Activated T-cell treated with anti-CD3 and anti-CD28 coated beads, Interleukin-2, amount 50 U/mL, for 4 hours (primary cell): ENCODE measurements around the gene KRTAP20-4. TPM values are rescaled to one million over a fixed set of nuclear protein-coding genes. Genes with fewer than 3 reads are reported as not detected.

Experiments
- ATAC-seq, 2 donors: fragments of 200-7000 bp; cut with Tn5 transposase; one replicate each; pipeline ENCODE4 v1.10.0; 2021
- DNase-seq: peaks from one replicate; pipeline ENCODE4 v3.0.0-alpha.2; 2020
- H3K27me3 Mint-ChIP-seq: one replicate; pipeline ENCODE4 v1.8.0; 2021; ENCODE audit warnings: low read depth, mixed read lengths
- H3K36me3 Mint-ChIP-seq: one replicate; pipeline ENCODE4 v1.8.0; 2022; ENCODE audit warnings: mixed read lengths; ENCODE audit not compliant: insufficient read depth
- H3K4me1 Mint-ChIP-seq: one replicate; pipeline ENCODE4 v1.8.0; 2021; ENCODE audit warnings: low read depth, mixed read lengths
- H3K4me3 Mint-ChIP-seq: one replicate; pipeline ENCODE4 v1.8.0; 2021; ENCODE audit warnings: mild to moderate bottlenecking, moderate library complexity, mixed read lengths
- H3K9me3 Mint-ChIP-seq: one replicate; pipeline ENCODE4 v1.8.0; 2021; ENCODE audit warnings: mixed read lengths
- total RNA-seq, 3 donors: library from RNA; stranded (reverse); gene quantifications; one replicate each; pipeline ENCODE4 v1.2.1, GENCODE V29; 2021

Gene KRTAP20-4
- total RNA-seq, result not detected

DNA sequence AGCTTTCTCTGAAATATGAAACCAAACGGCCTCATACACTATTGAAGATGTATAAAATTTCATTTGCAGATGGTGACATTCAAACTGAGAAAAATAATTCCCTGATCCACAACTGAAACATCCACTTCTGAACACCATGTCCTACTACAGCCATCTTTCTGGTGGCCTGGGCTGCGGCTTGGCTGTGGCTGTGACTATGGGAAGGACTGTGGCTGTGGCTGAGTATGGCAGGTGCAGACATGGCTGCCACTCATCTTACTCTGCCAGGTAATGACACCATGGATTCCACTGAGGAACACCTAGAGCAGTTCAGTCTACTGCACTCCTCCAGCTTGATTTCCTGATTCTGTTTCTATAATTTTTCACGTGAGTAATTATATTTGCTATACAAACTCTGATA is at the start of gene KRTAP20-4:
Gene KRTAP20-4 (plus strand): TSS at position 106 of the 400 bp plus-strand sequence.
- Mint-ChIP-seq H3K4me1 (no peaks in the 10 kb centered on the region), H3K36me3 (no peaks in the 10 kb centered on the region), H3K9me3 (no peaks in the 10 kb centered on the region), H3K27me3 (no peaks in the 10 kb centered on the region), H3K4me3 (no peak within 1 kb of the TSS)
- DNase-seq, result no peak
- ATAC-seq, result no peak

GRCh38 chr21:30577766-30578165 is 42.7 kb upstream of the KRTAP20-4 start:
- Mint-ChIP-seq H3K27me3 (no peaks in the 10 kb centered on the region), H3K4me1 (no peaks in the 10 kb centered on the region), H3K9me3 (no peaks in the 10 kb centered on the region), H3K4me3 (no peak overlapping the region), H3K36me3 (no peaks in the 10 kb centered on the region)
- DNase-seq (no peak), ATAC-seq (peak; percentile 56 to 79)

DNA sequence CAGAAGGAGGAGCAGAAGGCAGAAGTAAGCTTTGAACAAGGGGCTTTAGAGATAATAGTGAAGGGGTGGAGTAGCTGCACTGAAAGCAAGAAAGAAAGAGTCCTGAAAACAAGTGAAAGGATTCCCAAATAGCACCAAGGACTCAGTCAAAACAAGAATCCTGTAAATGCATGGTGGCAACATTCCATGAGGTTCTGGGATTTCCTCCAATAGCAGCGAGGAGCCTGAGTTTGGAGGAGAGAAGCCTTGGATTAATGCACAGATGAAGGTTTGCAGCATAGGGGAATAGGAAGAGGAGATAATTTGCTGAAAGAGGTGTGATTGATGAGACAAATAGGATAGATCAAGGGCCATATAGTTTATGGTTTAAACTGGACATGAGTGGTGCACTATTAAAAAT is 41.1 kb upstream of the KRTAP20-4 start:
- H3K4me1 Mint-ChIP-seq, result no peaks in the 10 kb centered on the region
- no peaks in the 10 kb centered on the region for H3K9me3 Mint-ChIP-seq
- DNase-seq (no peak), ATAC-seq (no peak)
- H3K27me3 Mint-ChIP-seq, result no peaks in the 10 kb centered on the region
- H3K36me3 Mint-ChIP-seq, result no peaks in the 10 kb centered on the region
- no peak overlapping the region for H3K4me3 Mint-ChIP-seq

DNA sequence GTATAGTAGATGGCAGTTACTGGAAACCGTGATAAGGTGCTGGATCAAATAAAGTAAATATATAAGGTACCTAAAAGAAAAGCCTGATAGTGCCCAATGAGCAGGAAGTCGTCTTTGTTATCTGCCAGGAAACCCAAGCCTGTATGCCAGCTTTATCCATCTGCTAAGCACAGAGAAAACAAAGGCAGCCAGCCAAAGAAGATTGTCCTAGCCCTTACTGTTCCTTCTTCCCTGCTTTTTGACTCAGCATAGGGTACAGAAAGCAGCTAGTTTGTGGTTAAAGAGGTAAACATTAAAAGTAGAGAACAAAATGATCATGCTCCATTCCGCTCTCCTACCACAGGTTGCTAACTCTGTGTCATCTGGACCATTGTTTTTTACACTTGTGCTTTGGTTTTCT is 40.3 kb upstream of the KRTAP20-4 start:
- no peak for DNase-seq
- ATAC-seq, result no peak
- Mint-ChIP-seq H3K4me3 (no peak overlapping the region), H3K27me3 (no peaks in the 10 kb centered on the region), H3K9me3 (no peaks in the 10 kb centered on the region), H3K4me1 (no peaks in the 10 kb centered on the region), H3K36me3 (no peaks in the 10 kb centered on the region)

GRCh38 chr21:30582870-30583269 is 37.6 kb upstream of the KRTAP20-4 start:
- no peak for DNase-seq
- no peaks in the 10 kb centered on the region for H3K27me3 Mint-ChIP-seq
- no peaks in the 10 kb centered on the region for H3K9me3 Mint-ChIP-seq
- no peak overlapping the region for H3K4me3 Mint-ChIP-seq
- no peaks in the 10 kb centered on the region for H3K36me3 Mint-ChIP-seq
- H3K4me1 Mint-ChIP-seq, result no peaks in the 10 kb centered on the region
- no peak for ATAC-seq

DNA sequence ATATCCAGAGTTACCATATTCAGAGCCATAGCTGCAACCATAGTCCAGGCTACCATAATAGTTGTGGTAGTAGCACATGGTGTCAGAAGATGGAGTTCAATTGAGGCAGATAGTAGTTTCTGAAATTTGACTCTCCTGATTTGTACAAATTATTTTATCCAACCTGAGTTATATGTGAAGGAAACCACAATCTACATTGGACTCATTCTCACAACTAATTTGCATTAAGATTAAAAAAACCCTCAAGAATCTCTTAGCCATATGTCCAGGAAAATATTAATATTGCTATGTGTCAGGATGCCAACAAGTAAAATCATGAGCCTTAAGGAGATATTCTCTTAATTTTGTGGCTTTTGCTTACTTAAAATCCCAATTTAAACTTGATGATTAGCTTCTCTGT is 30.1 kb upstream of the KRTAP20-4 start, which contains the start of gene KRTAP22-2:
Gene KRTAP22-2 (minus strand): TSS at position 101 of the 400 bp plus-strand sequence.
- Mint-ChIP-seq H3K4me3 (no peak within 1 kb of the TSS), H3K4me1 (no peaks in the 10 kb centered on the region), H3K27me3 (no peaks in the 10 kb centered on the region), H3K9me3 (no peaks in the 10 kb centered on the region), H3K36me3 (no peaks in the 10 kb centered on the region)
- DNase-seq (no peak), ATAC-seq (no peak)

DNA sequence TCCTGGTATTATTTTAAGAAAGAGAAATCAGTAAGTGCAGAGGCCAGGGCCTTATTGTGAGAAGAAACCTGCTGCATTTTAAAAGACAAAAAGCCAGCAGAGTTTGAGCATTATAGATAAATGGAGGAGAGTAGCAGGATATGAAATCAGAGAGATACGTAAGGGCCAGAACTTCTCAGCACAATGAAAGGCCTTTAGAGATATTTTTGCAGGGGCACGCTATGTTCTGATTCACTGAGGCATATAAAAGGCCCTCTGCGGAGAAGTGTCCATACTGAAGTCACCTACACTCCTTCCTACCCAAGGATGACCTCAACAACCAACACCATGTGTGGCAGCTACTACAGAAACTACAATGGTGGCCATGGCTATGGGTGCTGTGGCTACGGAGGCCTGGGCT is 28.3 kb upstream of the KRTAP20-4 start, which contains the start of gene KRTAP6-3:
Gene KRTAP6-3 (plus strand): TSS at position 301 of the 400 bp plus-strand sequence. CDS start 6 bp downstream, at position 307.
- Mint-ChIP-seq H3K4me1 (no peaks in the 10 kb centered on the region), H3K27me3 (no peaks in the 10 kb centered on the region), H3K36me3 (no peaks in the 10 kb centered on the region), H3K4me3 (no peak within 1 kb of the TSS), H3K9me3 (no peaks in the 10 kb centered on the region)
- DNase-seq (no peak), ATAC-seq (no peak)

GRCh38 chr21:30598802-30599201 is 21.6 kb upstream of the KRTAP20-4 start, which contains the start of gene KRTAP6-2:
TSS of gene KRTAP6-2 (minus strand) at chr21:30598902. CDS start at chr21:30598874, 28 bp downstream.
- DNase-seq, result no peak
- H3K9me3 Mint-ChIP-seq, result peaks cover 11% of the 10 kb centered on the region
- no peak within 1 kb of the TSS for H3K4me3 Mint-ChIP-seq
- ATAC-seq, result no peak
- no peaks in the 10 kb centered on the region for H3K36me3 Mint-ChIP-seq
- no peaks in the 10 kb centered on the region for H3K27me3 Mint-ChIP-seq
- H3K4me1 Mint-ChIP-seq, result no peaks in the 10 kb centered on the region

GRCh38 chr21:30600787-30601186 is 19.6 kb upstream of the KRTAP20-4 start, which contains the start of gene KRTAP22-1:
TSS of gene KRTAP22-1 (plus strand) at chr21:30601087.
- Mint-ChIP-seq H3K4me3 (no peak within 1 kb of the TSS), H3K9me3 (peaks cover 11% of the 10 kb centered on the region), H3K27me3 (no peaks in the 10 kb centered on the region), H3K36me3 (no peaks in the 10 kb centered on the region), H3K4me1 (no peaks in the 10 kb centered on the region)
- ATAC-seq (no peak), DNase-seq (no peak)

DNA sequence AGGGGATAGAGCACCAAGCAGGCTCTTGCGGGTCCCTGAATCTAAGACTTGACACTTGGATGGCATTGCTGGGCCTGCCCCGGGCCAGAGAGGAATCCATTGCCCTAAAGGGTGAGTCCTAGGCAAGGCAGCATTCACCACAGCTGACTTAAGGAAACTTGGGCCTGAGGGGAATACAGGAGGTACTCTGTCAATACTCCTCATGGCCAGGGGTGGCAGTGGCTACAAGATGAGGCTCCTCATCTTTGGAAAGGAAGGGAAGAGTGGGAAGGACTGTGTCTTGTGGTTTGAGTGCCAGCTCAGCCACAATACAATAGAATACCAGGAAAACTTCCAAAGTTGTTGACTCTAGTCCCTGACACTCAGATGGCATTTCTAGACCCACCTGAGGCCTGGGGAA is 14.5 kb upstream of the KRTAP20-4 start:
- ATAC-seq (no peak), DNase-seq (no peak)
- Mint-ChIP-seq H3K36me3 (no peaks in the 10 kb centered on the region), H3K9me3 (peaks cover 11% of the 10 kb centered on the region), H3K4me1 (no peaks in the 10 kb centered on the region), H3K4me3 (no peak overlapping the region), H3K27me3 (no peaks in the 10 kb centered on the region)

DNA sequence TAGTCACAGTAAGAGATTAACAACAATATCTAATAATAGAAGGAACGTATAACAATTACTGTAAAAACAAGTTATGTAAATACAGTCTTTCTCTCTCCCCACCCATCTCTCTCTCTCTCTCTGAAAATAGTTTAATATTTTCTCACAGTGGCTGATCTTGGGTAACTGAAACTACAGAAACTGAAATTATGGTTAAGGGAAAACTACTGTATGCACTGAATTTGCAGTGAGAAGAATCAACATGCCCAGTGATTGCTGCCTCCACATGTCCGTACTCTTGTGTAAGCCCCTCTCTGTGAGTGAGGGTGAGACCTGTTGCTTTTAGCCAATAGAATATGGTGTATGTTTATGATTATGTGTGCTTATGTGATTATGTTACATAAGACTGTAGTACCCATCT is 8.3 kb upstream of the KRTAP20-4 start:
- ATAC-seq (no peak), DNase-seq (no peak)
- no peak overlapping the region for H3K4me3 Mint-ChIP-seq
- no peaks in the 10 kb centered on the region for H3K4me1 Mint-ChIP-seq
- H3K9me3 Mint-ChIP-seq, result peaks cover 3% of the 10 kb centered on the region
- H3K27me3 Mint-ChIP-seq, result no peaks in the 10 kb centered on the region
- H3K36me3 Mint-ChIP-seq, result no peaks in the 10 kb centered on the region

GRCh38 chr21:30613836-30614235 is 6.6 kb upstream of the KRTAP20-4 start, which contains the start of gene KRTAP6-1:
TSS of gene KRTAP6-1 (minus strand) at chr21:30613930. CDS start at chr21:30613904, 26 bp downstream.
- Mint-ChIP-seq H3K4me1 (no peaks in the 10 kb centered on the region), H3K4me3 (no peak within 1 kb of the TSS), H3K27me3 (no peaks in the 10 kb centered on the region), H3K36me3 (no peaks in the 10 kb centered on the region), H3K9me3 (peaks cover 3% of the 10 kb centered on the region)
- DNase-seq (no peak), ATAC-seq (no peak)

GRCh38 chr21:30615199-30615598 is 5.2 kb upstream of the KRTAP20-4 start:
- H3K4me3 Mint-ChIP-seq, result no peak overlapping the region
- H3K36me3 Mint-ChIP-seq, result no peaks in the 10 kb centered on the region
- H3K9me3 Mint-ChIP-seq, result peaks cover 3% of the 10 kb centered on the region
- ATAC-seq (no peak), DNase-seq (no peak)
- H3K4me1 Mint-ChIP-seq, result no peaks in the 10 kb centered on the region
- H3K27me3 Mint-ChIP-seq, result no peaks in the 10 kb centered on the region

GRCh38 chr21:30616125-30616524 is 4.3 kb upstream of the KRTAP20-4 start, which contains the start of gene KRTAP20-1:
TSS of gene KRTAP20-1 (plus strand) at chr21:30616425. CDS start at chr21:30616455, 30 bp downstream.
- no peak for ATAC-seq
- Mint-ChIP-seq H3K36me3 (no peaks in the 10 kb centered on the region), H3K9me3 (peaks cover 3% of the 10 kb centered on the region), H3K27me3 (no peaks in the 10 kb centered on the region), H3K4me3 (no peak within 1 kb of the TSS), H3K4me1 (no peaks in the 10 kb centered on the region)
- no peak for DNase-seq

DNA sequence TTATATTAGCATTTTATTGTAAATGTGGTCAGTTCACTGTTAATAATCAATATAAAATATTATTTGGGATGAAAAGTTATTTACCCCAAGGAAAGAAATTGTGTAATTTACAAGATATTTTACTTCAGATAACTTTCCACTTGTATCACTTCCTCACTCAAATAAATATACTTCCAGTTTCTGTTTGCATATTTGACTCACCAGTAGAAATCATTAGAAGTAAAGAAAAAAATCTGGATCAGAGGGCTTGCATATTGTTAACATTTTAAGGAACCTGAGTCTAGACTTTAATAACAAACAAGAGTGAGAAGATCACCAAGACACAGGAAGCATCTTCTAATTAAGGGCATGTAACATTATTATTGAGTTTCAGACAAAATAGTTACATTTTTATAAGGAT is 347 bp upstream of the KRTAP20-4 start:
- H3K27me3 Mint-ChIP-seq, result no peaks in the 10 kb centered on the region
- DNase-seq (no peak), ATAC-seq (no peak)
- H3K4me3 Mint-ChIP-seq, result no peak overlapping the region
- H3K4me1 Mint-ChIP-seq, result no peaks in the 10 kb centered on the region
- H3K36me3 Mint-ChIP-seq, result no peaks in the 10 kb centered on the region
- no peaks in the 10 kb centered on the region for H3K9me3 Mint-ChIP-seq
